OCI-LY7 (cell line): ENCODE measurements around the gene FUT8.

Source experiments
- CTCF ChIP-seq: fragments of 200-600 bp; sonication (generic); conservative IDR thresholded peaks from 2 replicates; pipeline ENCODE4 v1.5.1; 2014; ENCODE audit warnings: mild to moderate bottlenecking, antibody characterized with exemption, low read length, moderate library complexity, mixed read lengths
- EZH2phosphoT487 ChIP-seq: fragments of 200-600 bp; sonication (generic); IDR thresholded peaks from 2 replicates; pipeline ENCODE4 v1.6.1; 2018; ENCODE audit warnings: low read depth, borderline replicate concordance, mild to moderate bottlenecking, mixed run types, antibody characterized with exemption, low read length, moderate library complexity, mixed read lengths

GRCh38 chr14:65387628-65388027, 24.9 kb upstream of the FUT8 start:
- TF ChIP-seq CTCF (no peak), EZH2phosphoT487 (no peak)
